Measurements from ENCODE around the gene MYMK. TPM values are rescaled to one million over a fixed set of nuclear protein-coding genes. Genes with fewer than 3 reads are reported as not detected.

Gene MYMK
- total RNA-seq, 1 experiment from 2014 or later, result not detected

- no peaks in the 10 kb centered on the region for H3K27me3 ChIP-seq (replicated peaks; ENCODE audit: control insufficient read depth, insufficient read depth, low read length)
- DNase-seq, result peak; percentile 57 to 64
- peaks cover 16% of the 10 kb centered on the region for H3K4me1 ChIP-seq
- H3K9me3 Mint-ChIP-seq (ENCODE audit: unreplicated experiment), result peaks cover 32% of the 10 kb centered on the region
- BruUV-seq (replicated peaks), result no TSS peak
- intact Hi-C loops (cut with micrococcal nuclease; ENCODE audit: unreplicated experiment), result loop anchor here (1.0 kb wide), 1 partner anchor 20 kb away; the partner anchor contains the start of gene SLC2A6
- no peaks in the 10 kb centered on the region for H3K4me1 Mint-ChIP-seq (ENCODE audit: low read depth, unreplicated experiment)
- CTCF ChIA-PET, result interaction anchor here (0.6 to 1.9 kb wide), 7 partner anchors 13 to 329 kb away, joined by 3 to 12 read pairs (median 3); partner anchors contain the start of gene CACFD1
- H3K36me3 Mint-ChIP-seq (ENCODE audit: insufficient read depth, unreplicated experiment), result no peaks in the 10 kb centered on the region
- POLR2A ChIA-PET, result interaction anchor here (0.8 kb wide), 1 partner anchor 40 kb away, joined by 8 read pairs; the partner anchor contains the start of gene CACFD1
- no peaks in the 10 kb centered on the region for H3K27me3 Mint-ChIP-seq (ENCODE audit: insufficient read depth, unreplicated experiment)
- H3K4me3 ChIP-seq (ENCODE audit: low read depth, low read length), result no peak overlapping the region
- no peaks in the 10 kb centered on the region for H3K36me3 ChIP-seq (ENCODE audit: control insufficient read depth, insufficient read depth, low read length)
- no peak for TF ChIP-seq CTCF (IDR thresholded peaks at IDR 0.05; ENCODE audit: insufficient read depth in 1 of 2, low read depth in 1 of 2, low read length in 1 of 2, severe bottlenecking in 1 of 2, unreplicated experiment in 1 of 2)
- peaks cover 13% of the 10 kb centered on the region for H3K9me3 ChIP-seq
- no peak overlapping the region for H3K4me3 Mint-ChIP-seq (ENCODE audit: unreplicated experiment)
- H3K27ac Mint-ChIP-seq (ENCODE audit: unreplicated experiment), result peak overlapping the region; percentile 37
Observed at GRCh38 chr9:133499132-133499891, 25.4 kb downstream of the MYMK start.

- no peaks in the 10 kb centered on the region for H3K36me3 ChIP-seq (ENCODE audit: control insufficient read depth, insufficient read depth, low read length)
- no peak overlapping the region for H3K4me3 Mint-ChIP-seq (ENCODE audit: unreplicated experiment)
- POLR2A ChIA-PET, result no interaction called here
- H3K4me3 ChIP-seq (ENCODE audit: low read depth, low read length), result no peak overlapping the region
- H3K36me3 Mint-ChIP-seq (ENCODE audit: insufficient read depth, unreplicated experiment), result no peaks in the 10 kb centered on the region
- peaks cover 5% of the 10 kb centered on the region for H3K9me3 ChIP-seq
- H3K27me3 ChIP-seq (replicated peaks; ENCODE audit: control insufficient read depth, insufficient read depth, low read length), result no peaks in the 10 kb centered on the region
- no TSS peak for BruUV-seq (replicated peaks)
- H3K4me1 ChIP-seq, result peaks cover 16% of the 10 kb centered on the region
- no peaks in the 10 kb centered on the region for H3K4me1 Mint-ChIP-seq (ENCODE audit: low read depth, unreplicated experiment)
- DNase-seq, result no peak
- no peaks in the 10 kb centered on the region for H3K27me3 Mint-ChIP-seq (ENCODE audit: insufficient read depth, unreplicated experiment)
- intact Hi-C loops (cut with micrococcal nuclease; ENCODE audit: unreplicated experiment), result no loop called here
- no peak for TF ChIP-seq CTCF (IDR thresholded peaks at IDR 0.05; ENCODE audit: insufficient read depth in 1 of 2, low read depth in 1 of 2, low read length in 1 of 2, severe bottlenecking in 1 of 2, unreplicated experiment in 1 of 2)
- CTCF ChIA-PET, result interaction anchor here (1.5 kb wide), 1 partner anchor 11 kb away, joined by 6 read pairs; no protein-coding TSS in a partner anchor
- peaks cover 16% of the 10 kb centered on the region for H3K9me3 Mint-ChIP-seq (ENCODE audit: unreplicated experiment)
- H3K27ac Mint-ChIP-seq (ENCODE audit: unreplicated experiment), result no peak overlapping the region
Observed at GRCh38 chr9:133496861-133497842, 27.6 kb downstream of the MYMK start.
